Measurements from ENCODE around the gene SPCS1. TPM values are rescaled to one million over a fixed set of nuclear protein-coding genes. Genes with fewer than 3 reads are reported as not detected.

SPCS1 gene
- total and polyA plus RNA-seq, 2 donors (not counting 1 experiment from before 2014, with no cell fraction given) = 49.0 to 151 TPM

DNA sequence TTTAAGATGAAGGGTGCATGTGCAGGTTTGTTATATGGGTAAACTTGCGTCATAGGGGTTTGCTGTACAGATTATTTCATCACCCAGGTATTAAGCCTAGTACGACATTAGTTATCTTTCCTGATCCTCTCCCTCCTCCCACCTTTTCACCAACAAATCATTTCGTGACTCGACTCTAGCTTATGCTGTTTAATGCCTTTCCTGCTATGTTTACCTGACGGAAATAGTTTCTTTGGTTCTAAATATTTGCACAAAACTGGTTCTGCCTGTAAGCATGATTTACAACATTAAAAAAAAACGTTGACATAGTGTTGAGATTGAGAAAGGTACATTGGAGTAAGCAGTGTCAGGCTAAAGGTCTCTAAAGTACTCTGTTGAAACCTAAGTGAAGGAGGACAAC is 17.6 kb upstream of the SPCS1 start:
- no peak overlapping the region for H3K27ac ChIP-seq (ENCODE audit: insufficient read depth, low read length)
- H3K36me3 ChIP-seq (ENCODE audit: control insufficient read depth, insufficient read depth, low read length) = peaks cover 12% of the 10 kb centered on the region
- H4K20me1 ChIP-seq (ENCODE audit: control insufficient read depth, extremely low read depth, insufficient read depth, low read length) = no peaks in the 10 kb centered on the region
- no peak overlapping the region for H3K4me3 ChIP-seq (replicated peaks in 1 of 4; ENCODE audit: control extremely low read depth in 1 of 4, insufficient read depth in 1 of 4, low read depth in 3 of 4, low read length in 4 of 4)
- H3K9me3 ChIP-seq (ENCODE audit: control insufficient read depth, insufficient read depth, low read depth, low read length) = no peaks in the 10 kb centered on the region
- H3K9ac ChIP-seq (ENCODE audit: insufficient read depth, low read length) = no peak overlapping the region
- no peaks in the 10 kb centered on the region for H3K27me3 ChIP-seq (ENCODE audit: control insufficient read depth, insufficient read depth, low read length)
- TF ChIP-seq, protein P1, sequence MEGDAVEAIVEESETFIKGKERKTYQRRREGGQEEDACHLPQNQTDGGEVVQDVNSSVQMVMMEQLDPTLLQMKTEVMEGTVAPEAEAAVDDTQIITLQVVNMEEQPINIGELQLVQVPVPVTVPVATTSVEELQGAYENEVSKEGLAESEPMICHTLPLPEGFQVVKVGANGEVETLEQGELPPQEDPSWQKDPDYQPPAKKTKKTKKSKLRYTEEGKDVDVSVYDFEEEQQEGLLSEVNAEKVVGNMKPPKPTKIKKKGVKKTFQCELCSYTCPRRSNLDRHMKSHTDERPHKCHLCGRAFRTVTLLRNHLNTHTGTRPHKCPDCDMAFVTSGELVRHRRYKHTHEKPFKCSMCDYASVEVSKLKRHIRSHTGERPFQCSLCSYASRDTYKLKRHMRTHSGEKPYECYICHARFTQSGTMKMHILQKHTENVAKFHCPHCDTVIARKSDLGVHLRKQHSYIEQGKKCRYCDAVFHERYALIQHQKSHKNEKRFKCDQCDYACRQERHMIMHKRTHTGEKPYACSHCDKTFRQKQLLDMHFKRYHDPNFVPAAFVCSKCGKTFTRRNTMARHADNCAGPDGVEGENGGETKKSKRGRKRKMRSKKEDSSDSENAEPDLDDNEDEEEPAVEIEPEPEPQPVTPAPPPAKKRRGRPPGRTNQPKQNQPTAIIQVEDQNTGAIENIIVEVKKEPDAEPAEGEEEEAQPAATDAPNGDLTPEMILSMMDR (conservative IDR thresholded peaks at IDR 0.05 in 1 of 2, IDR thresholded peaks at IDR 0.05 in 1 of 2; ENCODE audit: low read depth in 1 of 2, low read length in 2 of 2) = no peak
- no peak for TF ChIP-seq EZH2 (IDR thresholded peaks at IDR 0.05; ENCODE audit: low read length, missing control alignments)
- H2AFZ ChIP-seq (ENCODE audit: low read length) = no peak overlapping the region
- H3K79me2 ChIP-seq (ENCODE audit: control insufficient read depth, insufficient read depth, low read length) = peaks cover 50% of the 10 kb centered on the region
- no peak overlapping the region for H3K4me2 ChIP-seq (ENCODE audit: extremely low read depth, insufficient read depth, low read length)
- peaks cover 9% of the 10 kb centered on the region for H3K4me1 ChIP-seq (ENCODE audit: control insufficient read depth, extremely low read depth, insufficient read depth, low read length)
- DNase-seq (ENCODE audit: low read depth in 2 of 2) = no peak

DNA sequence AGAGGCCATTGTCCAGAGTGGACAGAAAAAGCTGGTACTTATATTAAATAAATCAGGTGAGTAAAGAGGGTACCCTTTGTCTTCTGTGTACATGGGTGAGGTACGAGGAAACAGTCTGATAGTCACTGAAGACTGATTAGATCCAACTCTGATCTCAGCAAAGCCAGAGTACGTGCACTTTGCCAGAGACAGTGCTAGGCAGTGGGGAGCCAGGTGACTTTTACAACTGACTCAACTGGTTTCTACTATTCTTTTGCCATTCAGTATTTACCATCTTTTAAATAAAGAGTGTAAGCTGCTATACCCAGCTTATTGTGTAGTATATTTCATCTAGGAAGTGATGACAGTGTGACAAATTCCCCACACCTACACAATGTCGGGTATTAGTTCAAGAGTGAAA is 16.8 kb upstream of the SPCS1 start:
- DNase-seq (ENCODE audit: low read depth in 2 of 2) = no peak
- Histone ChIP-seq H3K9ac (ENCODE audit: insufficient read depth, low read length) (no peak overlapping the region), H4K20me1 (ENCODE audit: control insufficient read depth, extremely low read depth, insufficient read depth, low read length) (no peaks in the 10 kb centered on the region)

DNA sequence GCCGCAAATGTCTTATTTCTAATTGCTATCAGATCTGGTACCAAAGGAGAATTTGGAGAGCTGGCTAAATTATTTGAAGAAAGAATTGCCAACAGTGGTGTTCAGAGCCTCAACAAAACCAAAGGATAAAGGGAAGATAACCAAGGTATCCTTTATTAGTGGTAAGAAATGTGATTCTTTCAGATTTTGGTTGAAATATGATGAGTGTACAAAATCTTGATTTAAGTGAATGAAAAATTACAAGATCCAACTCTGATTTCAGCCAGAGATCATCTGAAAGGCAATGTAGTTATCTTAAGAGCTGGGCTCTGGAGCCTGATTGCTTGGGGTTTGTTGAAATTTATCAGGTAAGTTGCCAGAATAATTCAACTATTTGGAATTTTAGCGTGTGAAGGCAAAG is 15.3 kb upstream of the SPCS1 start:
- Histone ChIP-seq H3K4me2 (ENCODE audit: extremely low read depth, insufficient read depth, low read length) (no peak overlapping the region), H3K4me1 (ENCODE audit: control insufficient read depth, extremely low read depth, insufficient read depth, low read length) (peaks cover 5% of the 10 kb centered on the region), H3K79me2 (ENCODE audit: control insufficient read depth, insufficient read depth, low read length) (peaks cover 29% of the 10 kb centered on the region), H3K9ac (ENCODE audit: insufficient read depth, low read length) (no peak overlapping the region), H3K27me3 (ENCODE audit: control insufficient read depth, insufficient read depth, low read length) (no peaks in the 10 kb centered on the region), H2AFZ (ENCODE audit: low read length) (no peak overlapping the region), H3K36me3 (ENCODE audit: control insufficient read depth, insufficient read depth, low read length) (peaks cover 20% of the 10 kb centered on the region), H3K9me3 (ENCODE audit: control insufficient read depth, insufficient read depth, low read depth, low read length) (no peaks in the 10 kb centered on the region), H3K4me3 (replicated peaks in 1 of 4; ENCODE audit: control extremely low read depth in 1 of 4, insufficient read depth in 1 of 4, low read depth in 3 of 4, low read length in 4 of 4) (no peak overlapping the region), H4K20me1 (ENCODE audit: control insufficient read depth, extremely low read depth, insufficient read depth, low read length) (no peaks in the 10 kb centered on the region), H3K27ac (ENCODE audit: insufficient read depth, low read length) (no peak overlapping the region)
- TF ChIP-seq, protein P1 (conservative IDR thresholded peaks at IDR 0.05 in 1 of 2, IDR thresholded peaks at IDR 0.05 in 1 of 2; ENCODE audit: low read depth in 1 of 2, low read length in 2 of 2) = no peak
- no peak for TF ChIP-seq EZH2 (IDR thresholded peaks at IDR 0.05; ENCODE audit: low read length, missing control alignments)
- DNase-seq (ENCODE audit: low read depth in 2 of 2) = no peak

More for the DNA sequence above, 16.8 kb upstream of the SPCS1 start:
- H3K4me1 ChIP-seq (ENCODE audit: control insufficient read depth, extremely low read depth, insufficient read depth, low read length) = peaks cover 5% of the 10 kb centered on the region
- no peaks in the 10 kb centered on the region for H3K9me3 ChIP-seq (ENCODE audit: control insufficient read depth, insufficient read depth, low read depth, low read length)
- H2AFZ ChIP-seq (ENCODE audit: low read length) = no peak overlapping the region
- H3K79me2 ChIP-seq (ENCODE audit: control insufficient read depth, insufficient read depth, low read length) = peaks cover 41% of the 10 kb centered on the region
- no peaks in the 10 kb centered on the region for H3K27me3 ChIP-seq (ENCODE audit: control insufficient read depth, insufficient read depth, low read length)
- H3K27ac ChIP-seq (ENCODE audit: insufficient read depth, low read length) = no peak overlapping the region
- H3K4me2 ChIP-seq (ENCODE audit: extremely low read depth, insufficient read depth, low read length) = no peak overlapping the region
- TF ChIP-seq, protein P1 (conservative IDR thresholded peaks at IDR 0.05 in 1 of 2, IDR thresholded peaks at IDR 0.05 in 1 of 2; ENCODE audit: low read depth in 1 of 2, low read length in 2 of 2) = no peak
- H3K36me3 ChIP-seq (ENCODE audit: control insufficient read depth, insufficient read depth, low read length) = peaks cover 14% of the 10 kb centered on the region
- no peak overlapping the region for H3K4me3 ChIP-seq (replicated peaks in 1 of 4; ENCODE audit: control extremely low read depth in 1 of 4, insufficient read depth in 1 of 4, low read depth in 3 of 4, low read length in 4 of 4)
